Heart left ventricle (tissue), 13 donors: ENCODE measurements around the gene SNRPA.

ENCODE experiments used
- CTCF ChIP-seq, 12 donors: fragments of 200-600 bp; sonication (generic) in 4 of 12; IDR thresholded peaks; one replicate each; pipeline versions ENCODE4 v1.5.0 to v1.8.0; 2018 to 2022; ENCODE audit warnings: antibody characterized with exemption in 12 of 12, mild to moderate bottlenecking in 5 of 12
- POLR2A ChIP-seq, 2 donors: fragments of 450-650 bp; IDR thresholded peaks; one replicate each; pipeline ENCODE4 v1.6.1; 2017; ENCODE audit warnings: antibody characterized with exemption in 2 of 2, mild to moderate bottlenecking in 2 of 2, moderate library complexity in 2 of 2
- donor health status: ischemic (EF 13 %, LVEDD 7.1; RV severe dilation, severe dysfunction).
- donor health status: DM: no; HTN: yes; CAD: no.
- donor health status: DM: no; HTN: no; CAD: no.
- donor health status: ischemic (EF 25% LVEDD 6.9; RV normal size, moderate dysfunction).
- donor health status: ischemic (EF 25% LVEDD 5.7; RV mildly dilated, moderate dysfunction).
- donor health status: ischemic (EF 35%, LVEDD 5.7; RV mildly dilated, moderate dysfunction).
- donor health status: nonischemic (EF 11% LVEDD 7.7; RV severe dilation, severe dysfunction).
- donor health status: DM: yes; HTN: yes; CAD: no.
- donor health status: PGD.
- donor health status: ischemic (EF 29% LVEDD 5.4; RV normal size, mild dysfunction).
- donor health status: nonischemic (EF 23%, LVEDD 6.1; RV moderate dilation, normal function).

GRCh38 chr19:40721936-40722661 lies 28.9 kb upstream of the SNRPA start:
- no peak for TF ChIP-seq CTCF (IDR thresholded peaks at IDR 0.05)
- no peak for TF ChIP-seq POLR2A (IDR thresholded peaks at IDR 0.05)
